BE2C (cell line): ENCODE data around the gene MAGEC3. TPM values are rescaled to one million over a fixed set of nuclear protein-coding genes. Genes with fewer than 3 reads are reported as not detected.

Source experiments
- DNase-seq: peaks from one replicate; pipeline ENCODE4 v3.0.0-alpha.2; 2020
- H3K27me3 ChIP-seq: fragments of 250-450 bp; sonication (Bioruptor Pico); 2 replicates; pipeline ENCODE4 v1.5.1; 2020; ENCODE audit warnings: mild to moderate bottlenecking
- H3K36me3 ChIP-seq: fragments of 250-450 bp; sonication (Bioruptor Pico); 2 replicates; pipeline ENCODE4 v1.5.1; 2020; ENCODE audit warnings: mild to moderate bottlenecking
- H3K4me1 ChIP-seq: fragments of 250-450 bp; sonication (Bioruptor Pico); 2 replicates; pipeline ENCODE4 v1.5.1; 2020
- H3K4me3 ChIP-seq: 2 replicates; pipeline ENCODE4 v1.5.1; 2011; ENCODE audit warnings: low read depth, low read length
- H3K9me3 ChIP-seq: fragments of 250-450 bp; sonication (Bioruptor Pico); 2 replicates; pipeline ENCODE4 v1.5.1; 2020
- CTCF ChIP-seq: IDR thresholded peaks from 2 replicates; pipeline ENCODE4 v1.5.1; 2012; ENCODE audit warnings: mild to moderate bottlenecking, low read depth, low read length
- polyA plus RNA-seq: library from polyadenylated mRNA; unstranded; fragments of >200 nt; gene quantifications from one replicate; pipeline ENCODE4 v1.2.1, GENCODE V29; 2012; ENCODE audit warnings: low read depth, missing spikeins; ENCODE audit not compliant: insufficient read length, insufficient read depth

MAGEC3 gene
- not detected for polyA plus RNA-seq

GRCh38 chrX:141838016-141838415 lies at the start of gene MAGEC3:
Gene MAGEC3 (plus strand): TSS chrX:141838316. CDS start chrX:141838316, 0 bp downstream.
- no peak for DNase-seq
- no peaks in the 10 kb centered on the region for H3K4me1 ChIP-seq
- no peak for TF ChIP-seq CTCF
- H3K9me3 ChIP-seq: no peaks in the 10 kb centered on the region
- H3K27me3 ChIP-seq: no peaks in the 10 kb centered on the region
- H3K36me3 ChIP-seq: no peaks in the 10 kb centered on the region
- no peak within 1 kb of the TSS for H3K4me3 ChIP-seq

GRCh38 chrX:141791856-141792255 lies 46.3 kb upstream of the MAGEC3 start:
- no peak for TF ChIP-seq CTCF
- no peaks in the 10 kb centered on the region for H3K4me1 ChIP-seq
- H3K27me3 ChIP-seq: no peaks in the 10 kb centered on the region
- no peaks in the 10 kb centered on the region for H3K9me3 ChIP-seq
- no peak overlapping the region for H3K4me3 ChIP-seq
- DNase-seq: no peak
- no peaks in the 10 kb centered on the region for H3K36me3 ChIP-seq

- Histone ChIP-seq H3K27me3 (no peaks in the 10 kb centered on the region), H3K4me3 (no peak overlapping the region), H3K4me1 (no peaks in the 10 kb centered on the region), H3K36me3 (no peaks in the 10 kb centered on the region), H3K9me3 (no peaks in the 10 kb centered on the region)
- TF ChIP-seq CTCF: no peak
- no peak for DNase-seq
These were observed 26.7 kb upstream of the MAGEC3 start for GRCh38 chrX:141811438-141811837.

- Histone ChIP-seq H3K4me1 (no peaks in the 10 kb centered on the region), H3K36me3 (no peaks in the 10 kb centered on the region), H3K27me3 (no peaks in the 10 kb centered on the region), H3K4me3 (no peak overlapping the region), H3K9me3 (no peaks in the 10 kb centered on the region)
- DNase-seq: no peak
- no peak for TF ChIP-seq CTCF
These were observed 23.8 kb upstream of the MAGEC3 start for GRCh38 chrX:141814213-141814857.

- Histone ChIP-seq H3K27me3 (no peaks in the 10 kb centered on the region), H3K9me3 (no peaks in the 10 kb centered on the region), H3K36me3 (no peaks in the 10 kb centered on the region), H3K4me1 (no peaks in the 10 kb centered on the region), H3K4me3 (no peak overlapping the region)
- no peak for DNase-seq
- no peak for TF ChIP-seq CTCF
These were observed 22.2 kb upstream of the MAGEC3 start for GRCh38 chrX:141815904-141816303.

- H3K36me3 ChIP-seq: no peaks in the 10 kb centered on the region
- no peaks in the 10 kb centered on the region for H3K9me3 ChIP-seq
- no peak overlapping the region for H3K4me3 ChIP-seq
- TF ChIP-seq CTCF: no peak
- no peaks in the 10 kb centered on the region for H3K27me3 ChIP-seq
- no peak for DNase-seq
- no peaks in the 10 kb centered on the region for H3K4me1 ChIP-seq
These were observed 5.9 kb upstream of the MAGEC3 start for GRCh38 chrX:141832247-141832646.
